COLO829 (cell line): ENCODE results near the gene DLX2.
"Not testable (repeated sequence)": the region's sequence is repeated elsewhere in the genome, so short reads cannot be mapped to it uniquely, and the experiment has no call there.

Experiments used
- DNase-seq: peaks from one replicate; pipeline ENCODE4 v3.0.0; 2012; ENCODE audit warnings: low spot score

Gene DLX2

DNA sequence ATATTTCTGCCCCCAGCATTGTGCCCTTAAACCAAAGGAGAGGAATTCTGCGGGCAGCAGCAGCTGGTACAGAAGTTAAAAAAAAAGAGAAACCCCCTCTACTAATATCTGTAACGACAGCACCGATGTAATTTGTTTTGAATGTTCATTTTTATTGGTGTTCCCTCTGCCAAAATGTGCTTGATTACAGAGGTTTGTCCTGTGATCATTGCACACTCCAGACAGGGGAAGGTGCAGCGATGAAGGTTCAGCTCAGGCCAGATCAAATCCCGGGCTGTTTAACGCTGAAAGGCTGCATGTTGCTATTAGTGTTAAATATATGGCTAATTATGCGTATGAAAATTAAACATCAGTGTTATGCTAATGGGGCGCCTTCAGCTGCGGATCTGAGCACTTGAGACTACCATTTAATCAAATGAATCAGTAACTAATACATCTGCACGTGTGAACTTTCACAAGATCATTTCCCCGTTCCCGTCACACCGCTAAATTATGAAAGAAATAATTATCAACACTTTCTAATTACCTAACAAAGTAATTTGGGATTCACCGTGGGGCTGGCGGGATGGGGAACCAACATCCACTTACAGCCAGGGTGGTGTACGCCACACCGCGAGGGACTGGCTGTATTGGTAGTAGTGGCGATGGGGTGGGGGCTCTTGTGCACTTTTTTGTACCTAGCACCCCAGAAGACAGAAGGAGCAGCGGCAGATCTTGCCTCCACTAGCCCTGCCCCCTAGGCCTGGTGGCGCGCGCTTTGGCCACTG is 18.9 kb downstream of the DLX2 start:
- DNase-seq = no peak

DNA sequence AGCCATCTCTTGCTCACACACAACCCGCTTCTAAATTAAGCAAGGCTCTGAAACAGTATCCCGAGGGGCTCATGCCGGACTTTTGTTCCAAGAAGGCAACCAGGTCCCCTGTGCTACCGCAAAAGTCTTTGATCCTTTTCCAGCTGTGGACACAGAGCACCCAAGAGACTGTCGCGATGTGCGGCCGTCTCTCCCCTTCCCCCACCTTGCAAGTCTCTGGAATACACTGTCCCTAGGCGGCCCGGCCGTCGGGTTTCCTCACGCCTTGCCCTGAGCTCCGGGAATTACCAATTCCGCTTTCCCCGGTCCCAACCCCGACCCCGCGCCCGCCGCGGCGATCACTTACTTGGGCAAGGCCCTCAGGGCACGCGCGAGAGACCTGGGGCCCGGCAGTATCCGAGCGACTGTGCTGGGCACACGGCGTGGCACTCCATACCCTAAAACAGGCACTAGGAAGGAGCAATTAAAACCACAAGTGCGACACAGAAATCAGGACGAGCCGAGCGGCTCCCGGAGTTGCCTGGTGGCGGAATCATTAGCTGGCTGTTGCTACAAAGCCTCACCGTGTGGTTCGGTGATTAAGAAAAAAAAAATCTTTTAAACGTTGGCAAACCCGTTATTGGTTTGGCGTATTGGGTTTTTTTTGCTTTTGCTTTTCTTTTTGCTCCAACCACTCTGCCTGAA is 19.6 kb downstream of the DLX2 start:
- DNase-seq = no peak

DNA sequence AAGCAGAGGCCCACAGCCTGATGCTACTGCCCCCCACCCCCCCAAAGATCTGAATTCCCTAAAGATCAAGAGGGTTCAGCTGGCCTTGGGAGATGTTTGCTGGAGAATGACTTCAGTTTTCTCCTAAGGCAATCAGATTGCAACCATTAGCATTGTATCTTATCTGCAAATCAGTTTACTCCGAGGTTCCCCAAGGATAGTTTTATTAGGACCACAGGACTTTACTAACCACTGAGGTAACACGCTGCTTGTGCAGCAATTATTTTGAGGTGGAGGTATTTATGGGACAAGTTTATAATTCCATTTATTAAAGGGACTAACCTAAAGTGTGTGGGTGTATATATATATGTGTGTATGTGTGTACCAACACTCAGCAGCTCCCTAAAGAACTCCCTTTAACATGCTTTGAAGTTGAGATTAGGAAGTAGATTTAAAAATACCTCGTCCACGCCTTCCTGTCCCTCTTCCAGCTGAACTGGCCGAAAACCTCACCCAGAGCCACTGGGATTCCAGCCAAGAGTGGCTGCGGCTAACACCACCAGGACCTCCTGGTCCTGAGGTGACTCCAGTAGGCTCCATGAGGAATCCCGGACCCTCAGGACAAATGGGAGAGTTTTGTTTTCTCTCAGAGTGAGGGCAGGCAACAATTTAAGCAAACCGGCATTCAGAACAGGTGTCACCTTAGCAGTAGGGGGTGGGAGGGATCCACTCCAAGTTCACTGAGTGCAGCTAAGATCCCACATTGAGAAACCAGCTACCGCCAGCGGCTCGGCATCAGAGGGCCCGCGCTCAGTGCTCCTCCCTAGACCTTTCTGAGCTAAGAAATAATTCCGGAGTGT is 20.4 kb downstream of the DLX2 start:
- no peak for DNase-seq

DNA sequence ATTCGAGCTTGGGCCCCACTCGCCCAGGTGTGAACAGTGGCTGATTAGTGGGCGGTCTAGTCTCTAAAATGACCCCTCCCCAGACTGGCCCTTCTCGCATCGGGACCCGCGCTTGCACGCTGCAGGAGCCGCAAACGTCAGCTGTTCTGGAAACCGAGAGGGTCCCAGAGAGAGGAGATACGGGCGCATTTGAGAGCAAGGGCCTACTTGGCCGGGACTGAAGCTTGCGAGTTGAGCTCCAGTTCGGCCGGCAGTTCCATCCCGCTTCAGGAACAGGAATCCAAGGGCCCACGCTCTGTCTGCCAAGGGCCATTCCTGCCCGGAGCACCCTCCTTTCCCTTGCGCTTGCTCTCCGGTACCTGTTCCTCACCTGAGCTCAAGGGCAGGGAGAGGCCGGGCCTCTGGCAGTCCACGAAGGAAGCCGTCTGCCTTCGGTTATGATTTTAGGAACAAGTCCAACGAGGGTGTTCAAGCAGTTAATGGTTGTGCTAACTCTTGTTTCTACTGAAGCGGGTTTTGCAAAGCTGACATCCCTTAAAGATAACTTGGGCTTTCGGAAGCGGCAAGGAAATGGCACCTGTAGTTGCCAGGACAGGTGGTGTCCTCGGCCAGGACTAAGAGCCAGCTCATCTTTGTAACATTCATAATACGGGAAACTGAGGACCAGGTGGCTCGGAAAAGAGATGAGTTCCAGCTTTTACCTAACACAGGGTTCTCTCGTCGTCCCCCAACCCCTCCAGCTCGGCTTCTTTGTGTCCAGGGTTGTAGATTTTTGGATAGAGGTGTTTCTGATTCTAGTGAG is 21.3 kb downstream of the DLX2 start:
- DNase-seq = no peak

DNA sequence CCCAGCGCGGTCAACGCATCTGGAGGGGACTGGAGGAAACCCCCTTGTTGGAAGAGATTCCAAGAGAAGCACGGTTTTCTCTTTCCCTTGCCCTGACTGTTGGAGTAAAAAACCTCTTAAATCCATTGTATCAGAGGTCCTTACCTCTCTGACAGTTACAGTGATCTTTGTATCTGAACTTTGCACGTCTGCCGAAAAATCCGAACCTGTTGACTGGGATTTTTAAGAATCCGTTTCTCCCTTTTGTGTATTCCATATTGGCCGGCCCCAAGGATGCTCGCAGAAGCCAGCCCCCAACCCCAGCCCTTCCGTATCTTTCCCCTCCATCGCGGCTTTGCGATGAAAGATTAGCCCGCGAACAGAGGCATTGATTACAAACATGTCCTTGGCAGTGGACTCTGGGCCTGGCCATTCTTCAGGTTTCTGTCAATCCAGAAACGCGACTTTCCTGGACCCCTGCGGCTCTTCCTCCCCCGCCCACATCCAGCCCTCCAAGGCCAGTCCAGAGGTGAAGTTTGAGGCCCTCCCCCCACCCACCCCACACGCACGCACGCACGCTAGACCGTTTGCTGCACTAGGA is 22.0 kb downstream of the DLX2 start:
- no peak for DNase-seq

DNA sequence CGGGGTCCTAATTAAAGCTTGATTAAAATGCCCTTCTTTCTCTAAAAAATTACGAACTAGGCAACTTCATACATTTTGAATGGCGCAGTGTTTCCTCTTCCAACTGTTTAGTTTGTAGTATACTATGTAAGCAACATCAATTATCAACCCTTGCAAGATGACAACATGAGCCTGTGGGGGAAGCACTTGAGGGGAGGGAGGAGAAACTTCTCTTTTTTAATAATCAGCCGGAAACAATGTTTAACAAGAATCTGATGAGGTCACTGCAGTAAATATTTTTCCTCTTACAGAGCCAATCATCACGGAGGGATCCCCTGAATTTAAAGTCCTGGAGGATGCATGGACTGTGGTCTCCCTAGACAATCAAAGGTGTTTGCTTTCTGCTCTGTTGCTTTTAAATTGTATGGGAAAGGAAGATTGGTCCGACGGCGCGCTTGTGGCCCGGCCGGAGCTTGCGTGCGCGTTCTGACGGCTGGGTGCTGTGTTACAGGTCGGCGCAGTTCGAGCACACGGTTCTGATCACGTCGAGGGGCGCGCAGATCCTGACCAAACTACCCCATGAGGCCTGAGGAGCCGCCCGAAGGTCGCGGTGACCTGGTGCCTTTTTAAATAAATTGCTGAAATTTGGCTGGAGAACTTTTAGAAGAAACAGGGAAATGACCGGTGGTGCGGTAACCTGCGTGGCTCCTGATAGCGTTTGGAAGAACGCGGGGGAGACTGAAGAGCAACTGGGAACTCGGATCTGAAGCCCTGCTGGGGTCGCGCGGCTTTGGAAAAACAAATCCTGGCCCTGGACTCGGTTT is 22.7 kb downstream of the DLX2 start:
- no peak for DNase-seq

DNA sequence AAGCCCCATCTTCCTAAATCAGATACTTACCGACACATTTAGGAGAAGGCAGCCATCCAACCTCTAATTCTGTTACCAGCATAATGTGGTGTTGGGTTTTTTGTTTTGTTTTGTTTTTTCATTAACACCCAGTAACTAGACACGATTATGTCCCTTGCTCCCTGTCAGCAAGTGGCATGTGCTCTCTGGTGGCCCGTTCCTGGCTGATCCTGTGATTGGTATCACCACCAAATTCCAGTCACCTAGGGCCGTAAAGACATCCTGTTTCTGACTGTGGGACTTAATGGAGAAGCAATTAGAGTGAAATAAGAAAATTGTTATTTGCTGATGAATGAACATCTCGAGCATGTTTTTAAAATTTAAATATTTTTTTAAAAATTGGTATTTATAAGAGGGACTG is 23.3 kb downstream of the DLX2 start:
- no peak for DNase-seq

DNA sequence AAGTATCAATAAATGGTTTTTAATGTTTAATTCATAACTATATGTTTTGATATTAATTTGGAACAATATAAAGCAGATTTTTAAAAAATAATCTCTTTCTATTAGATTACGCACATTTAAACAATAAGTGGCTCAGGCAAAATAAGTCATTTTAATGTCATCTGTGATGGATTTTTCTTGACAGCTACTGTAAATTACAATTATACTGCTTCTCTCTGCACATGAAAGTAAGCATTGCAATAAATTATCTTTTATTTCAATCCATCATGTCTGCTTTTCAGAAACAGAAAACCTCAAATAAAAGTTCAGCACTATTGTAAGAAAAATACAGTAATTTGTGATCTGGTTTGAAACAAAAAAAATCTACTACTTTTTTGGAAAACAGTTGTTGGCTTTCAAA is 28.4 kb downstream of the DLX2 start:
- DNase-seq = no peak

DNA sequence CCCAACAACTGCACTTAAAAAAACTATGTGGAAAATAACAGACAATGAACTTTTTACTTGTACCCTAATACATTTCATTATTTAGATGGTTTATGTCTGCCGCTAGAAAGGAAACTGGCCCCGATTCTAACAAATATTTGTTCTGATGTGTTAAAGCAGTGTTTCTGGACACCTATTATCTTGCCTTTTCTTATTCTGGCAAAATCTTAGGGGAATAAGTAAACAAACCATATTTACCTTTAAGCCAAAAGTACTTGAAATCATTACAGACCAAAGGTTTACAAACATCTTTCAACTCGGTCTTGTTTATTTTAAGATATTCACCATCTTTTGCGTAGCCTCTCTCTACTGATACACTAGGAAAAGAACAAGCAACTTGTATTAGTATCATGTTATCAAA is 29.2 kb downstream of the DLX2 start:
- DNase-seq = no peak

DNA sequence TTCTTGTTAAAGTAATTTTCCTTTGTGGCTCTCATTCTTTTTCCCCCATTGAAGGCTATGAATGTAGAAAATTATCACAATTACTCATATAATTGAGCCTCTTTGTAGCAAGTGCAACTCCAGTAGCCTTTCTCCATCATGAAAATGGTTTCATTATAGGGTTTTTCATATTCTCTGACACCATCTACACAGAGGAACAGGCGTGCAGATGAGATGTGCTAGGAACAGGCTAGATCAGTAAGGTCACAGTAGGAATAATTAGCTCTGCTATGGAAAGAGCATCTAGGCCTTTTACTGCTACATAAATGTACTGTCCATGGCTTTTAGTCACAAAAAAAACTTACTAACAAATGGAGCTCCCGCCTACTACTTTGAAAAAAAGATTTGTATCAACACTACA is 30.0 kb downstream of the DLX2 start:
- no peak for DNase-seq

DNA sequence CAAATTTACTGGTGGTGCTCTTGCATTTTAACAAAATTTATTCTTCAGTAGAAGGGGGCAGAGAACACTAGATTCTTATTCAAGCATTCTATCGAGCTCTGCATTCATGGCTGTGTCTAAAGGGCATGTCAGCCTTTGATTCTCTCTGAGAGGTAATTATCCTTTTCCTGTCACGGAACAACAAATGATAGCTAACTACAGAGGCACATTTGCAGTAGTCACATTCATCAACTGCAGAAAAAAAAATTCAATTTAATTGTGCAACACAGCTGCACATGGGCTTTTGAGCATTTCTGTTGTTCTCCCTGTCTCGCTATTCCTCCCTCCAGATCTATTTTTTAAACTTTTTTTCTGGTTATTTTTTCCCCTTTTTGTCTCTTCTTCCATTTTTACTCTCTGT is 30.4 kb downstream of the DLX2 start:
- DNase-seq = peak; percentile 68

DNA sequence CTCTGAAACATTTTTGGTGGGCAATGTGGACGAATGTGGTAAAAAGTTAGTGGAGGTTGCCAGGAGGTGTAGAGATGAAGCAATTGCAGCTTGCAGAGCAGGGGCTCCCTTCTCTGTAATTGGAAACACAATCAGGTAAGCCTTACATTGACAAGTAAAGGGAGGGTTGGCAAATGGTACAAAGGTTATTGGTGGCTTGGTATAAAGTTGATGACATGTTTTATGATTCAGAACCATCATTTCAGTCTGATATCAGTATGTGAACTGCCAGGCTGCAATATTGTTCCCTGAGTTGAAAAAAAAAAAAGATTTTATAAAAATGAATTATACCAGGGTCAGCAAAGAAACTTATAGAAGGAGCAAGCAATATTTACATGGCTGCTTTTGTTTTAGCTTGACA is 31.8 kb downstream of the DLX2 start:
- no peak for DNase-seq

DNA sequence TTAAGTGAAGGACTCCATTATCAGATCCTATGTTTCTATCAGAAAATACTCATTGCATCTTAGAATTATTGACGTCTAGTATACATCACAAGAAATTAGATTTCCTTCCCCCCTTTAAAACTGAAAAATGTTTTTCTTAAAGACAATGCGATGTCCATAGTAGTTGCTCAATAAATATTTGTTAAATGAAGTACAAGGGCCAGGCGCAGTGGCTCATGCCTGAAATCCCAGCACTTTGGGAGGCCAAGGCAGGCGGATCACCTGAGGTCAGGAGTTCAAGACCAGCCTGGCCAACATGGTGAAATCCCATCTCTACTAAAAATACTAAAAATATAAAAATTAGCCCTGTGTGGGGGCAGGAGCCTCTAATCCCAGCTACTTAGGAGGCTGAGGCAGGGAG is 34.8 kb downstream of the DLX2 start:
- DNase-seq = not testable (repeated sequence)

DNA sequence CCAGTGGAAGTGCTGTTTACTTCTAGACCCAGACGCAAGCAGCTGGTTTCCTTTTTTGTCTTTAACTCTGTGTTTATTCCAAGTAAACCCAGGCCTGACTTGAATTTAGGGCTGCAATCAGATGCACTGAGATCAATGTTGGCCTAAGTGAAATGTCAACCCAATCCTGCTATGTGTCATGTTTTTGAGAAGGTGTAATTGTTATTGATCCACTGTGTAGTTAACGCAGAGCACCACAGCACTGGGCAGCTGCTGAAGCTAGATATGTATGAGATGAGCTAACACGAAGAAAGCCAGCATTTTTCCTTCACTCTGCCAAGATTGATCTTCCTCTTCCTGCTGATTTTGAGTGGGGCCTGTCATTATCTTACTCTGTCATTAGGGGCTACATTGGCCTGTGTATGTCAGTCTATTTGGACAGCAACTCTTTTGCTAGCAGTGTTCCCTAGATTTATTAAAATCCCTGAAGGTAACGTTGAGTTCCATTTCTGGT is 36.3 kb downstream of the DLX2 start:
- no peak for DNase-seq

DNA sequence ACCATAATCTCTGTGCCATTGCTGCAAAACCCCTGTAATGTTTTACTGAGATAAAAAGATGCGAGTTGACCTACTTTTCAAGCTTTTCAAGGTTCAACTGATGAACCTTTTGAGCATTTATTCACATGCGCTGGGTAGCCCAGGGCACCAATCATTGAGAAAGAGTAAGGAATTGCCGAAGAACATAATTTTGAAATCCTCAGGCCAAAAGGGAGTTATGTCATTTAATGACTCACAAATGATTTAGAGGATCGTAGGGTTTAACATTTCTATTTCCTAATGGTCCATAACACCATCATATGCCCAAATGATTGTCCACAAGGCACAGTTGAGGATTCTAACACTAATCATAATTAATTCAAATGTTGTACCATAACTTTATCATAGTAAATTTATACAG is 37.6 kb downstream of the DLX2 start:
- no peak for DNase-seq

DNA sequence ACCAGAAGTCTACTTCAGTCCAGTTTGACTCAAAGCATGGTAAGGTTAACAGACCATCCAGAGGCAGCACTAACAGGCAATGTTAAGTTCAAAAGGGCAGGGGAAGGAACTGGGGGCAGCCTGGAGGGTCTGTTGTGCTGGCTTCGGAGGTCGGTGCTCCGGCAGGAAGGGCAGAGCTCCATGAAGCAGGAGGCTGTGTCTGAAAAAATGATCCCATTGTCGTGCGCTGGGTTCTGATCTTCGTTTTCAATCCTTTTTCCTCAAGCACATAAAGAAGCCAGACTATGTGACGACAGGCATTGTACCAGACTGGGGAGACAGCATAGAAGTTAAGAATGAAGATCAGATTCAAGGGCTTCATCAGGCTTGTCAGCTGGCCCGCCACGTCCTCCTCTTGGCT is 39.3 kb downstream of the DLX2 start:
- DNase-seq = no peak

DNA sequence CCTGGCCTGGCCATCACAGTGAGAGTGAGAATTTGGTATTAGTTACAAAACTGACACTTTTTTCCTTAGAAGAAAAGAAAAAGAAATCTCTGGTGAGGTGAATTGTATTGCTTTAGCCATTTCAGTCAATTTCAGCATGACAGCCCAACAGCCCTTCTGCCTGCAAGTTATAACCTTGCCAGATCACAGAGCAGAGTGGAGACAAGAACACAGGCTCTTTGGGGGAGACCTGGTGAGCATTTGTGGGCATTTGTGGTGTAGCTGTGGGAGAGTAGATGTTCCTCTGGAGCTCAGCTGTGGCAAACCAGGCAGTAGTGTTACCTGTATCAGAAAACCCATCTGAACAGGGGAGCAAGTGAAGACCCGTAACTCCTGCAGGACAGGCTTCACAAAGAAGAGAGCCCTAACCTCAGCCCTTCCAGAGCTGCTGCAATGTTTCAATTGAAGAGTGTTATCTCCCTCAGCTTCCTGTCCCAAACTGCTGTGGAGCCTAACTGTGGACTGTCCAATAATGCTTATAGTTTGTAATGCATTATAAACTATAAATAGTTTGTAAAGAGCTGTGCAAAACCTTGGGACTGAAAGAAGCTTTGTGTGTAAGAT is 40.2 kb downstream of the DLX2 start:
- peak; percentile 28 for DNase-seq

DNA sequence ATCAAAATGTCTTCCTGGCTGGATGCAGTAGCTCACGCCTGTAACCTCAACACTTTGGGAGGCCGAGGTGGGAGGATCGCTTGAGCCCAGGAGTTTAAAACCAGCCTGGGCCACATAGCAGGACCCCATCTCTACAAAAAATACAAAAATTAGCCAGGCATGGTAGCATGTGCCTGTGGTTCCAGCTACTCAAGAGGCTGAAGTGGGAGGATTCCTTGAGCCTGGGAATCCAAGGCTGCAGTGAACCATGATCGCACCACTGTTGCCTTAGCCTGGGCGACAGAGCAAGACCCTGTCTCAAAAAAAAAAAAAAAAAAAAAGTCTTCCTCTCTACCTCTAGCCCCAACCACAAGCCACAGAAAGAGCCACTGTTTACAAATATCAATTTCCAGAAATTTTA is 42.6 kb downstream of the DLX2 start:
- DNase-seq = not testable (repeated sequence)

DNA sequence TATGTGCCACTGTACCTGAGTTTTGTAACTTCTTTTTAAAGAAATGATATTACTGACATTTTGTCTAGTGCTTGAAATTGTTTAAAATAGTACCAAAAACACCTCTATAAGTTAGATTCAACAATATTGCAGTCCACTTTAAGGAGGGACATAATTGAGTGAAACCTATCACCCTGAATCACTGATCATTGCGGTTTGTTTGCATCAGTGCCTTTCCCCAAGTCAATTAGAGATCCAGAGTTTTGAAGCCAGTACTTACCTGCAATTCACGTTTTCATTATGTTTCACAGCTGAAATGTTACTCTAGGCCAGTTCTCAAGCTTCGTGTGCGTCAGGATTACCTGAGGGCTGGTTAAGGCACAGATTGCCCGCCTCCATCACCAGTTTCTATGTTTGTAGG is 44.0 kb downstream of the DLX2 start:
- no peak for DNase-seq

DNA sequence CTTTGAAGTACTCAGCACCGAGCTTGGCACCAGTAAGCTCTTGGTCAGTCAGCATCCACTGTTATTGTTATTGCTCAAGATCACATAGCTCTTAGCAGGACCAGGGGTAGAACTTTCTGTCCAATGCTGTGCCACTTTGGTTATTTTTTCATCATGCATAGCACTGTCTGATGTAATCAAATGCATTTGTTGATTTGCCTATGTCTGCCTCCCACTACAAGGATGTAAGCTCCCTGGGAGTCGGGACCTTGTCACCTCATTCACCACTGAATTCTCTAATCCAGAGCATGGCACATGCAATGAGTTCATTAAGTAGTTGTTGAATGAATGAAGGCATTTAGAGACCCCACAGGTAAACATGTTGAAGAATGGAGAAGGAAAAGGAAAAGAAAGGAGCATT is 46.4 kb downstream of the DLX2 start:
- no peak for DNase-seq
